DMS79 treated with DMSO at 0.1 percent for 48 hours (cell line): ENCODE measurements around the gene CTAG2.
"Not testable (repeated sequence)": the region's sequence is repeated elsewhere in the genome, so short reads cannot be mapped to it uniquely, and the experiment has no call there.

Source experiments
- DNase-seq: peaks from one replicate; lab custom pipeline; 2025; lab: John Stamatoyannopoulos, UW

CTAG2 gene

GRCh38 chrX:154645745-154646378 lies 7.5 kb downstream of the CTAG2 start:
- DNase-seq: not testable (repeated sequence)

GRCh38 chrX:154643708-154644107 lies 9.7 kb downstream of the CTAG2 start:
- not testable (repeated sequence) for DNase-seq

GRCh38 chrX:154641740-154642139 lies 11.6 kb downstream of the CTAG2 start:
- DNase-seq: not testable (repeated sequence)

GRCh38 chrX:154633661-154634060 lies 19.7 kb downstream of the CTAG2 start:
- DNase-seq: not testable (repeated sequence)

GRCh38 chrX:154630949-154631348 lies 22.4 kb downstream of the CTAG2 start:
- not testable (repeated sequence) for DNase-seq

- DNase-seq: not testable (repeated sequence)
Observed at GRCh38 chrX:154628960-154629359, 24.4 kb downstream of the CTAG2 start.

GRCh38 chrX:154620767-154621414 lies 32.5 kb downstream of the CTAG2 start:
- DNase-seq: not testable (repeated sequence)

GRCh38 chrX:154619182-154619581 lies 34.2 kb downstream of the CTAG2 start, which contains the start of gene CTAG1B:
TSS of gene CTAG1B (minus strand) at chrX:154619282. CDS start at chrX:154619218, 64 bp downstream.
- DNase-seq: not testable (repeated sequence)

GRCh38 chrX:154613586-154613985 lies 39.8 kb downstream of the CTAG2 start:
- not testable (repeated sequence) for DNase-seq

- not testable (repeated sequence) for DNase-seq
Observed at GRCh38 chrX:154611146-154611545, 42.2 kb downstream of the CTAG2 start.

- not testable (repeated sequence) for DNase-seq
Observed at GRCh38 chrX:154608823-154609222, 44.6 kb downstream of the CTAG2 start.

GRCh38 chrX:154607976-154608375 lies 45.4 kb downstream of the CTAG2 start:
- DNase-seq: not testable (repeated sequence)

GRCh38 chrX:154607370-154607769 lies 46.0 kb downstream of the CTAG2 start:
- DNase-seq: peak; percentile 38

- DNase-seq: no peak
Observed at GRCh38 chrX:154605566-154605965, 47.8 kb downstream of the CTAG2 start.

- no peak for DNase-seq
Observed at GRCh38 chrX:154603438-154604430, 49.6 kb downstream of the CTAG2 start.

GRCh38 chrX:154602766-154603437 lies 50.5 kb downstream of the CTAG2 start:
- no peak for DNase-seq

- DNase-seq: no peak
Observed at GRCh38 chrX:154602226-154602625, 51.2 kb downstream of the CTAG2 start.
